ENCODE results near the gene CNPY4.

DNA sequence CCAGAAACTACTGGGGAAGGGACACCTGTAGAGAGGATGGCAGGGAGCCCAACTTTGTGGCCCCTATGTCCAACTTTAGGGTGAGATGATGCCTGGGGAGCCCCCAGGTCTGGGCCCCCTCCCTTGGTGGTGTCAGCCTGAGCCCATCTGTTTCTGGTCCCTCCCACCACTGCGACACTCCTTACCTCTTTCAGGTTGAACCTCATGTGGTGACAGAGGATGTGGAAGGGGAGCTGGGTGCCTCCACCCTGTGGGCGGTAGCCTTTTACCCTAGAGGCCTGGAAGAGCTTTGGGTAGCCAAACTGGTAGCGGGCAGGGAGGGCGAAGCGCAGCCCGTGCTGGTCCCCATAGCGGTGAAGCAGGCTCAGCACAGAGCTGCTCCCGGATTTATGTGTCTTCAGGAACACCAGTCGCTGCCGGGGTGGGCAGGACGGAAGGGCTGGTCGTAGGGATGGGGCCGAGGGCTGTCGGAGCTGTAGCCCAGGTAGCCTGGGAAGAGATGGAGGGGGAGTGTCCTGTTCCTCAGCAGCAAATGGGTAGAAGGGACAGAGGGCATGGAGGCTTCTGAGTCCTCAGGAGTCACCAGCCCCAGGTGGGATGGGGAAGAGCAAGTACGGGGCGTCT lies 47.0 kb downstream of the CNPY4 start:
- TF ChIP-seq, protein P1, sequence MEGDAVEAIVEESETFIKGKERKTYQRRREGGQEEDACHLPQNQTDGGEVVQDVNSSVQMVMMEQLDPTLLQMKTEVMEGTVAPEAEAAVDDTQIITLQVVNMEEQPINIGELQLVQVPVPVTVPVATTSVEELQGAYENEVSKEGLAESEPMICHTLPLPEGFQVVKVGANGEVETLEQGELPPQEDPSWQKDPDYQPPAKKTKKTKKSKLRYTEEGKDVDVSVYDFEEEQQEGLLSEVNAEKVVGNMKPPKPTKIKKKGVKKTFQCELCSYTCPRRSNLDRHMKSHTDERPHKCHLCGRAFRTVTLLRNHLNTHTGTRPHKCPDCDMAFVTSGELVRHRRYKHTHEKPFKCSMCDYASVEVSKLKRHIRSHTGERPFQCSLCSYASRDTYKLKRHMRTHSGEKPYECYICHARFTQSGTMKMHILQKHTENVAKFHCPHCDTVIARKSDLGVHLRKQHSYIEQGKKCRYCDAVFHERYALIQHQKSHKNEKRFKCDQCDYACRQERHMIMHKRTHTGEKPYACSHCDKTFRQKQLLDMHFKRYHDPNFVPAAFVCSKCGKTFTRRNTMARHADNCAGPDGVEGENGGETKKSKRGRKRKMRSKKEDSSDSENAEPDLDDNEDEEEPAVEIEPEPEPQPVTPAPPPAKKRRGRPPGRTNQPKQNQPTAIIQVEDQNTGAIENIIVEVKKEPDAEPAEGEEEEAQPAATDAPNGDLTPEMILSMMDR (IDR thresholded peaks at IDR 0.05): no peak
- TF ChIP-seq POLR2AphosphoS5 (IDR thresholded peaks at IDR 0.05; ENCODE audit: insufficient read depth in 1 of 2, low read depth in 1 of 2): no peak

All from vagina (tissue), 2 donors.